ENCODE results near the gene IGLL5. TPM values are rescaled to one million over a fixed set of nuclear protein-coding genes. Genes with fewer than 3 reads are reported as not detected.

Gene IGLL5
- total RNA-seq, 1 donor from 2014 or later: not detected

- H3K4me3 Mint-ChIP-seq: no peak overlapping the region
- H3K4me1 Mint-ChIP-seq: no peaks in the 10 kb centered on the region
- TF ChIP-seq, protein P1, sequence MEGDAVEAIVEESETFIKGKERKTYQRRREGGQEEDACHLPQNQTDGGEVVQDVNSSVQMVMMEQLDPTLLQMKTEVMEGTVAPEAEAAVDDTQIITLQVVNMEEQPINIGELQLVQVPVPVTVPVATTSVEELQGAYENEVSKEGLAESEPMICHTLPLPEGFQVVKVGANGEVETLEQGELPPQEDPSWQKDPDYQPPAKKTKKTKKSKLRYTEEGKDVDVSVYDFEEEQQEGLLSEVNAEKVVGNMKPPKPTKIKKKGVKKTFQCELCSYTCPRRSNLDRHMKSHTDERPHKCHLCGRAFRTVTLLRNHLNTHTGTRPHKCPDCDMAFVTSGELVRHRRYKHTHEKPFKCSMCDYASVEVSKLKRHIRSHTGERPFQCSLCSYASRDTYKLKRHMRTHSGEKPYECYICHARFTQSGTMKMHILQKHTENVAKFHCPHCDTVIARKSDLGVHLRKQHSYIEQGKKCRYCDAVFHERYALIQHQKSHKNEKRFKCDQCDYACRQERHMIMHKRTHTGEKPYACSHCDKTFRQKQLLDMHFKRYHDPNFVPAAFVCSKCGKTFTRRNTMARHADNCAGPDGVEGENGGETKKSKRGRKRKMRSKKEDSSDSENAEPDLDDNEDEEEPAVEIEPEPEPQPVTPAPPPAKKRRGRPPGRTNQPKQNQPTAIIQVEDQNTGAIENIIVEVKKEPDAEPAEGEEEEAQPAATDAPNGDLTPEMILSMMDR (IDR thresholded peaks at IDR 0.05; ENCODE audit: unreplicated experiment): no peak
- H3K27ac Mint-ChIP-seq: no peak overlapping the region
- no peak for DNase-seq (ENCODE audit: low spot score in 2 of 2, unreplicated experiment in 2 of 2)
- H3K27me3 Mint-ChIP-seq (ENCODE audit: low read depth): peaks cover 89% of the 10 kb centered on the region
- H3K36me3 Mint-ChIP-seq: no peaks in the 10 kb centered on the region
- H3K9me3 Mint-ChIP-seq: no peaks in the 10 kb centered on the region
Observed at GRCh38 chr22:22865311-22866072, 22.1 kb upstream of the IGLL5 start.

DNA sequence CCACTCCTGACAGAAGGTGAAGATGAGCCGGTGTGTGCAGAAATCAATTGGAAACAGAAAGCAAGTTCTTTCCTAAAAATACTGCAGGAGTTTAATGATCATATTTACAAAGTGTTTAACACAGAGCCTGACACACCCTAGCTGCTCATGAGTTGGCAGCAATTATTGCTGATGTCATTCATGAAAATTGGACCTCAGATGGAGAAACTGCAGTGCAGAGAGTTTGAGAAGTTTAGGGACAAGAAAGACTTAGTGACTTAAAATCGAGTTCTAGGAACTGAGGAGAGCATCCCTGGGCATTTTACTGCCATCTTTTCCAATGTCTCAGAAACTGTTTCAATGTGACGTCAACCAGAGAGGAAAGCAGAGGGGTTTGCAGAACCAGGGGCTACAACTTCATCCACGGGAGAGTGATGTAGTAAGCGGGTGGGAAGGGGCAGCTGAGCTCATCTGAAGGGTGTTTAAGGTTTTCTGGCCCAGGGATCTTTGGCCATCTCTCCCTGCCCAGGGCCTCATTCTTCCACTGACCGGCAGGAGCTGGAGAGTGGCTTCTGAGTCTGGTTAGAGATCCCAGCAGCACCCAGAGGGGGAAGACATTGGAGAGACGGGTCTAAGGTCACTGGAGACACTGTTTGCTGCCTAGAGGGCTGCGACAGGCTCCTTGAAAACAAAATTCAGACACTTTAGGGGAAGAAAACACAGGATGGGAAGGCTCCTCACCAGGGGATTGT is 21.1 kb upstream of the IGLL5 start:
- Mint-ChIP-seq H3K27me3 (ENCODE audit: low read depth) (peaks cover 90% of the 10 kb centered on the region), H3K9me3 (no peaks in the 10 kb centered on the region), H3K4me1 (no peaks in the 10 kb centered on the region), H3K4me3 (no peak overlapping the region), H3K36me3 (no peaks in the 10 kb centered on the region), H3K27ac (no peak overlapping the region)
- DNase-seq (ENCODE audit: low spot score in 2 of 2, unreplicated experiment in 2 of 2): no peak
- TF ChIP-seq, protein P1 (IDR thresholded peaks at IDR 0.05; ENCODE audit: unreplicated experiment): no peak

DNA sequence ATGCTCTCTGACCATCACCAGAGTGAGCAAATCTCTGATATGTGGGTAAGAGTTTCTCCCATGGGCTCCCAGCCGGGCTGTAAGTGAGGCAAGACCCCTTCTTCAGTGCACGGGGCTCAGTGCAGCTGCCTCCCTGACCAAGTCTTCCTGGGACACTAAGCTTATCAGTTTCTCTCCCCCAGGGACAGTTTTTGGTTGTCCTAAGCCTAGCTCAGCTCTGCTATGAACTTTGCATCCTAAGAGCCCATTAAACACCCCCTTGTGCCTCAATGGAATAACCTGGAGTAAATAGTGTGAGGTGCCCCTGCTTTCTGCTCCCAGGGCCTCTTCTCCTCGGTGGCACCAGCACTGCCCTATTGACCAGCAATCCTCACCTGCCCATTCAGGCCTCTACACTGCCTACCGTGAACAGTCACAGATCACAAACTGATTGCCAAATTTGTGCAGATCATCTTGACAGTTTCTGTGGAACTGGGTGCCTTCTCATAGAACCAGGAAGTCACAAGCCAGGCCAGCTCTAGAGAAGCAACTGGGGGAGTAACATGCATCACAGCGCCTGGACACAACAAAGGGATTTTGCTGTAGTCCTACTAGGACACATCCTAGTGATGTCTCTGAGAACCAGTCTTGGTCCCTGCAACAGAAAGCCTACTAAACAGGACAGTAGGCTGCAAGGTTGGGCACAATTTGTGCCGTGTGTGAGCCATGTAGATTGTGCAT is 19.5 kb upstream of the IGLL5 start:
- no peaks in the 10 kb centered on the region for H3K9me3 Mint-ChIP-seq

GRCh38 chr22:22870577-22871404 is 16.8 kb upstream of the IGLL5 start:
- H3K36me3 Mint-ChIP-seq: no peaks in the 10 kb centered on the region
- peaks cover 4% of the 10 kb centered on the region for H3K9me3 Mint-ChIP-seq
- H3K4me1 Mint-ChIP-seq: no peaks in the 10 kb centered on the region
- H3K4me3 Mint-ChIP-seq: no peak overlapping the region
- H3K27me3 Mint-ChIP-seq (ENCODE audit: low read depth): peaks cover 83% of the 10 kb centered on the region
- H3K27ac Mint-ChIP-seq: no peak overlapping the region
- TF ChIP-seq, protein P1 (IDR thresholded peaks at IDR 0.05; ENCODE audit: unreplicated experiment): no peak
- DNase-seq (ENCODE audit: low spot score in 2 of 2, unreplicated experiment in 2 of 2): no peak

More for the DNA sequence above, 19.5 kb upstream of the IGLL5 start:
- no peaks in the 10 kb centered on the region for H3K36me3 Mint-ChIP-seq
- no peak overlapping the region for H3K4me3 Mint-ChIP-seq
- peaks cover 95% of the 10 kb centered on the region for H3K27me3 Mint-ChIP-seq (ENCODE audit: low read depth)
- TF ChIP-seq, protein P1 (IDR thresholded peaks at IDR 0.05; ENCODE audit: unreplicated experiment): no peak
- DNase-seq (ENCODE audit: low spot score in 2 of 2, unreplicated experiment in 2 of 2): no peak
- no peaks in the 10 kb centered on the region for H3K4me1 Mint-ChIP-seq
- no peak overlapping the region for H3K27ac Mint-ChIP-seq

Measured in mesothelial cell of epicardium (in vitro differentiated cells).